Measurements from ENCODE around the gene ZNF577. TPM values are rescaled to one million over a fixed set of nuclear protein-coding genes. Genes with fewer than 3 reads are reported as not detected.
A peak's percentile ranks its signal among the peaks of the same experiment; 100 is the strongest.

ZNF577 gene
- total RNA-seq (2014; rRNA removed; shearing (Covaris generic)) (6.7 and 8.8 TPM in 2 replicates), polyA plus RNA-seq (2016; fragmentation: Nextera tagmentation; extraction: Ambion mirVana) (7.6 and 9.3 TPM in 2 replicates)

DNA sequence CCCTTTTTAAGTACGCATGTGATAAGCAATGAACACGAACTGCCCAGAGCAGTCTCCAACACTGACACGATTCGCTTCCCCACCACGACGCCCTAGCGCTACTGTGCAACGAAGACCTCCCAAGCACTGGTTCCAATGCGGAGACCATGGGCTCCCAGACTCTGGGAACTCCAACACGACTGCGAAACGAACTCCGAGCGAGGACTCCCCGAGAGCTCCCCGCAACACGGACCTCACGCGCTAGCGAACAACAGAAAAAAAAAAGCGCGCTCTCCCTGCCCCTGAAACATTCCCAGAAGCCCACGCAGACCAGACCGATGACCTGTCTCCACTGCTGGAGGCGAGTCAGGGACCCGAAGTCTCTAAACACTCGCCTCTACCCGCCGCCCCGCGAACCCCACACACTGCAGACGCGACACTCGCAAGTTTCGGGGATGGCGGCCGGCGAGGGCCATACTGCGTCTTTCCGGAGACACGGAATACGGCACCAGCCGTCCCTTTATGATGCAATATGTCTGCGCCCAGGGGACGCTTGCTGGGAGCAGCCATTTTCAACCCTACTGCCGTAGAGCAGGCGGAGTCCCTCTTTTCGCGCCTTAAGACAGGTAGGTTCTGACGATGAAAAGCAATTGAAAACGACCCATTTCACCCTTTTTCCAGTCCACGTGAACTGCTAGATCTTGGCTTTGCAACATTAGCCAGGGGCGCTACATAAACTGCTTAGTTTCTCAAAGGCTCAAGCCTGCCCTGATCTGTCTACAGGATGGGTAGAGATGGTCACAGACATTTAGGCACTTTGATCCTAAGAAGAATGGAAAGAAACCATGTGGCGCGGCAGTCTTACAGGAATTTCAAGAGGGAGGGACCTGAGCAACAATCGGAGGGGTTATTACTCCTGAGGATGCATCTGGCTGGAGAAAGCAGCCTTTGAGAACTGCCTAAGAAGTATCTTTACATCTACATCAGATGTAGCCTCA is at the start of gene ZNF577:
ZNF577 (minus strand) TSS at position 430 of the 977 bp plus-strand sequence. CDS start 7,569 bp downstream, outside the sequence.
- TF ChIP-seq EZH2phosphoT487 (IDR thresholded peaks at IDR 0.05; ENCODE audit: insufficient read depth, low read depth) = no peak
- TF ChIP-seq EZH2 (IDR thresholded peaks at IDR 0.05; ENCODE audit: insufficient read depth, poor library complexity, severe bottlenecking) = no peak
- WGBS, 2 experiments (ENCODE audit: low coverage in 1 of 2, low lambda C conversion rate in 2 of 2, missing lambda C conversion rate in 2 of 2) = 3 to 4% methylated on average over 55 to 56 of the region's 56 CpGs
- in situ Hi-C loops (cut with MboI) = no loop called here

DNA sequence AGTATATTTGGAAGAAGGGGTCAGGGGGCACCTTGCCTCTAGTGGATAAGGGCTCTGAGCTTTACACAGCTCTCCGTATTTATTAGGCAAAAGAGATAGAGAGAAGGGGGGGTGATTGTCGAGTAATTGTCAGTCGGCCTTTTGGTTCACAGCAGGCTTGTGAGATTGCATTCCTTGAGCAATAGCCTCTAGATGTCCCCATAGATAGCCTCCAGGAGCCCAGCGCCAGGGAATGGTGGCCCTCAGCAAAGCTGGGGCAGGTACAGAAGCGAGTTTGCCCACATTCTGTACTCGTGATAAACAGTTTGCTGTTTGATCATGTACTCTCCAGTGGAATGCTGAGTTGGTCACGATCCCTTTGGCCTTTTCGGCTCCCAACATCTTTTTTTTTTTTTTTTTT is 44.2 kb upstream of the ZNF577 start:
- H3K9me3 ChIP-seq (ENCODE audit: low read depth) = no peaks in the 10 kb centered on the region
- TF ChIP-seq EZH2 (IDR thresholded peaks at IDR 0.05; ENCODE audit: insufficient read depth, poor library complexity, severe bottlenecking) (no peak), EZH2phosphoT487 (IDR thresholded peaks at IDR 0.05; ENCODE audit: insufficient read depth, low read depth) (no peak)
- no peaks in the 10 kb centered on the region for H3F3A ChIP-seq (ENCODE audit: insufficient read depth)
- no peak overlapping the region for H3K9ac ChIP-seq
- H3K36me3 ChIP-seq (ENCODE audit: low read depth) = peaks cover 29% of the 10 kb centered on the region; the same call in 1 of the 2 replicates
- in situ Hi-C loops (cut with MboI) = no loop called here
- no peak overlapping the region for H2AFZ ChIP-seq
- H3K4me3 ChIP-seq = no peak overlapping the region
- peaks cover 17% of the 10 kb centered on the region for H3K79me2 ChIP-seq (ENCODE audit: insufficient read depth)
- DNase-seq = no peak
- no peaks in the 10 kb centered on the region for H3K27me3 ChIP-seq (replicated peaks; ENCODE audit: insufficient read depth)
- H3K4me1 ChIP-seq (ENCODE audit: insufficient read depth) = no peaks in the 10 kb centered on the region
- H3K27ac ChIP-seq = no peak overlapping the region
- no peak overlapping the region for H3K4me2 ChIP-seq (ENCODE audit: unreplicated experiment)
- WGBS, 2 experiments (ENCODE audit: low coverage in 1 of 2, low lambda C conversion rate in 2 of 2, missing lambda C conversion rate in 2 of 2) = 82 to 84% methylated on average over 8 of the region's 8 CpGs
- no peaks in the 10 kb centered on the region for H4K20me1 ChIP-seq (ENCODE audit: insufficient read depth)
- no peaks in the 10 kb centered on the region for H3K9me2 ChIP-seq (ENCODE audit: insufficient read depth)

More for the DNA sequence above, at the start of gene ZNF577:
- peak; percentile 95 for DNase-seq
- H4K20me1 ChIP-seq (ENCODE audit: insufficient read depth) = no peaks in the 10 kb centered on the region
- no peaks in the 10 kb centered on the region for H3K9me3 ChIP-seq (ENCODE audit: low read depth)
- H3K27me3 ChIP-seq (replicated peaks; ENCODE audit: insufficient read depth) = no peaks in the 10 kb centered on the region
- peak within 1 kb of the TSS; percentile 66 for H3K27ac ChIP-seq
- peak within 1 kb of the TSS; percentile 89 for H3K4me3 ChIP-seq
- peaks cover 33% of the 10 kb centered on the region for H3K36me3 ChIP-seq (ENCODE audit: low read depth)
- peaks cover 7% of the 10 kb centered on the region; the same call in 1 of the 2 replicates for H3K79me2 ChIP-seq (ENCODE audit: insufficient read depth)
- H3K9me2 ChIP-seq (ENCODE audit: insufficient read depth) = no peaks in the 10 kb centered on the region
- H3K4me1 ChIP-seq (ENCODE audit: insufficient read depth) = peaks cover 7% of the 10 kb centered on the region; the same call in 1 of the 2 replicates
- peak within 1 kb of the TSS; percentile 95 for H3K4me2 ChIP-seq (ENCODE audit: unreplicated experiment)
- H2AFZ ChIP-seq = peak within 1 kb of the TSS; percentile 100
- peaks cover 21% of the 10 kb centered on the region for H3F3A ChIP-seq (ENCODE audit: insufficient read depth)
- peak within 1 kb of the TSS; percentile 87 for H3K9ac ChIP-seq

DNA sequence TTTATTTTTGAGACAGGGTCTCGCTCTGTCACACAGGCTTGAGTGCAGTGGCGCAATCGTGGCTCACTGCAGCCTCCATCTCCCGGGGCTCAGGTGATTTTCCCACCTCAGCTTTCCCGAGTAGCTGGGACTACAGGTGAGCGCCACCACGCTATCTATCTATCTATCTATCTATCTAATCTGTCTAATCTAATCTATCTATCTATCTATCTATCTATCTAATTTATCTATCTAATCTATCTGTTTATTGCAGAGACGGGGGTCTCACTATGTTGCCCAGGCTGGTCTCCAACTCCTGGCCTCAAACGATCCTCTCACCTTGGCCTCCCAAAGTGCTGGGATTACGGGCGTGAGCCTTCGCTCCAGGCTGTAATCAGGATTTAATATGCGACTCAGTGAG is 40.1 kb upstream of the ZNF577 start:
- peaks cover 15% of the 10 kb centered on the region; the same call in 1 of the 2 replicates for H3K36me3 ChIP-seq (ENCODE audit: low read depth)
- H2AFZ ChIP-seq = peak overlapping the region; percentile 97
- no peaks in the 10 kb centered on the region for H3K4me1 ChIP-seq (ENCODE audit: insufficient read depth)
- peaks cover 17% of the 10 kb centered on the region for H3K79me2 ChIP-seq (ENCODE audit: insufficient read depth)
- H3K9me2 ChIP-seq (ENCODE audit: insufficient read depth) = no peaks in the 10 kb centered on the region
- no peak overlapping the region for H3K27ac ChIP-seq
- no peak for TF ChIP-seq EZH2 (IDR thresholded peaks at IDR 0.05; ENCODE audit: insufficient read depth, poor library complexity, severe bottlenecking)
- no peak for TF ChIP-seq EZH2phosphoT487 (IDR thresholded peaks at IDR 0.05; ENCODE audit: insufficient read depth, low read depth)
- 24 to 29% methylated on average over 13 of the region's 13 CpGs for WGBS, 2 experiments (ENCODE audit: low coverage in 1 of 2, low lambda C conversion rate in 2 of 2, missing lambda C conversion rate in 2 of 2)
- peak overlapping the region; percentile 93 for H3K4me3 ChIP-seq
- H3K27me3 ChIP-seq (replicated peaks; ENCODE audit: insufficient read depth) = no peaks in the 10 kb centered on the region
- peak overlapping the region; percentile 82 for H3K9ac ChIP-seq
- H3K9me3 ChIP-seq (ENCODE audit: low read depth) = no peaks in the 10 kb centered on the region
- in situ Hi-C loops (cut with MboI) = no loop called here
- H3K4me2 ChIP-seq (ENCODE audit: unreplicated experiment) = peak overlapping the region; percentile 79
- no peak for DNase-seq
- no peaks in the 10 kb centered on the region for H4K20me1 ChIP-seq (ENCODE audit: insufficient read depth)
- no peaks in the 10 kb centered on the region for H3F3A ChIP-seq (ENCODE audit: insufficient read depth)

Data from GM23248 (cell line).